SW 1271 (cell line): Measurements from ENCODE around the gene FIBCD1.

Experiments
- DNase-seq, 2 experiments: peaks; one replicate each; lab custom pipeline; 2025; lab: John Stamatoyannopoulos, UW

The FIBCD1 gene

GRCh38 chr9:130895038-130895437 lies 44.0 kb downstream of the FIBCD1 start:
- DNase-seq: no peak

DNA sequence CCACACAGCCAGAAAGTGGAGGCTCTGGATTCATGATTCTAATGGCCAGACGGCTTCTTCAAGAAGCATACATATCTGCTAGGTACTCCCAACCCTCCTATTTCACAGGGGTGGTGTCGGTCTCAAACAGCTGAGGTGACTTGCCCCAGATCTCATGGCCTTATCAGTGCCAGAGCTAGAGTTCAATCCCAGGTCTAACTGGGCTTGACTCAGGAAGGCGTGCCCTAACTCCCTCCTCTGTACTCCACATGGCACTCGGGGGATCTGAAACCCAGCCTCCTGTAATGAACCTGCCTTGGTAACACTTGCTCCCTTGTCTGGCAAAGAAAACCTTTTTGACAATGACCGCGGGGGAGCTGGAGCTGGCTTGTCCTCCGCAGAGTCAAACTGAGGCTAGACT lies 44.5 kb downstream of the FIBCD1 start:
- no peak for DNase-seq

DNA sequence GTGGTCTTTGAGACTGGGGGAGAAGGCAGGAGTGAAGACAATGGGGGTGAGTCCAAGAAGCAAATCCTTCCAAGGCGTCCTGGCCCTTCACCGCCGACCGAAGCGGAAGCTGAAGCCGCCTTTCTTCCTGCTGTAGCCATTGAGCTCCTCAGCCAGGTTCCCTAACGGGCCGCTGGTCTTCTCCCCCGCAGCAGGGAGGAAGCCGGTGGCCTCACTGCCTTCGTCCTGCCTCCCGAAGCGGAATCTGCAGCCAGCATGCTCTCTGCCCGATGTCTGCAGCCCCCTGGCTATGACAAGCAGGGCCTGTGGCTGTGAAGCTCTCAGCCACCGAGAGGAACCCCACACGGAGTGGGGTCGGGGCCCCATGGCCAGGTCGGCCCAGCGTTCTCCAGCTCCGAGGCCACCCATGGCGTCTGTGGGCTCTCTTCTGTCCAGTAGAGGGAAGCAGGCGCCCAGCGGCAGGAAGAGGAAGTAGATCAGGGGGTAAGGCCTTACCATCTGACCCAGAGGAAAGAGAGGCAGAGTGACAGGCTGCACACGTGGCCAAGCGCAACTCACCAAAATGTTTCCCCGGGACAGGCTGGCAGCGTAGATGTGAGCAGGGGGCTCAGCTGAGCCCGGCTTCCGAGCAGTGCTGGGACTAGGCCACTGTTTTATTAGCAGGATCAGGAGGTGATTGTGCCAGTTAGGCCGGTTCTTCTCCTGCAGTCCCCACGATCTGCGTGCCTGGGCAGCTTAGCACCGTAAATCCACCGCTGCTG lies 45.5 kb downstream of the FIBCD1 start:
- no peak for DNase-seq

DNA sequence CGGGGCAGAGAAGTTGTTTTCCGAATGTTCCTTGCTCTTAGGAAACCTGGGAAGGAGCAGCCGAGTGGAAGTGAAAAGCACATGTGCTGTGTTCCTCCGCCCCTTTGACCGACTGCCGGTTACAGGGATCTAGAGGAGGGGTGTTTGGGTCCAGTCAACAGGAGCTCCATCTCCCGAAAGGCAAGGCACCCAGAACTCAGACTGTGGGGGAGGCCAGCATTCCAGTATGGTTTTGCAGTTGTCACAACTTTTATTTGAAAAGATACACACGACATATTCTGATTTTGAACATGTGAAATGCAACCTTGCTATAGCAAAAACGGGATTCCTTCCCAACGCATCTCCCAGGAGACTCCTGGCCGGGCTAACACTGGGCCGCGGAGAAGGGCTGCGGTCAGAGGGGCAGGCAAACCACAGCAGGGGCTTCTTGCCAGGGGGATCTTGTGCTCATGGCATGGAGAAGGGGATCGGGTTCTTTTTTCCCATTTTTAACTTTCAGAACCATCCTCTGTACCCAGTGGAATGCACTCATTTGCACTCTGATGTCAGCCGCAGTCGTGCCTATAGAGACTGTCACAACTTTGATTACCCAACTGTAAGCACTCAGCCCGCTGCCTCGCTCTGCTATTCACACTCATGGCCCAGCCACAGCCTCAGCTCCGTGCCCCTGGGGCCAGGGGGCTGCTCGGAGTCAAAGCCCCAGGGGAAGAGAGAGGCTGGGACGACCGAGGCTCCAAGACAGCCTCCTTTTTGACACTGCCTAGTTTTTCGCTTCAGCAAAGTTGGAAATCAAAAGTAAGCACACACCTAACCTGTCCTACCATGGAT lies 46.4 kb downstream of the FIBCD1 start:
- DNase-seq: no peak

DNA sequence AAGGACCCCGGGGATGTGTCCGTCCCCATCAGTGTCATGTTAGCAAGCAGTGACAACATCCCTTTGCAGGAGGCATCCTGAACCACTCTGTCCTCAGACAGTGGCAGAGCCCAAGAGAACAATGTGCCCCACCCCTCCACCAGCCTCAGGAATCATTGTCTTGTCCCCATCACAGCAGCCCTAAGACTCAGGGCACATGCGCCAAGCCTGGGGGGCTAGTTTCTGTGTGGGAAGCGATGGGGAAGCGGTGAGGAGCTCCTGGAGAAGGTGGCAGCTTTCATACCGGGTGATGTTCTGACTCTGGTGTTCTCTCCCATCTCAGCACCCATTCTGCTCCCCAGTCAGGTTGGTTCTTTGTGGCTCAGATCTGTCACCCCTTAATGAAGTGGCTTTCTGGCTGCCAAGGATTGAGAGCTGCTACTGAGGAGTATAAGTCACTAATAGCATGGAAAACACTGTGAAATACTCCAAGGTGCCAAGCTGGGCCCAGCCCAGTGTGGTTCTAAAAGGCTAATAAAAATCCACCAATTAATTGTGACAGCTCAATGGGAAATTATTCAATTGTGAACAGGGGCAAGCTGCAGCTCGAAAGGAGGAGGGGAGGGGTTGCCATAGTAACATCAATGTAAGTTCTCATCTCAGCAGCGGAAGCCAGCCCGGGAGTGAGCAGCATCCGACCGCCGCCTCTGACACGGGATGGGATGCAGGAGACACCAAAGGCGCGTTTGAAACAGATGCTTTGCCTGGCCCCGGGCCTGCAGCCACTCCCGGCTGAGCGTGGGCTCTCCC lies 47.2 kb downstream of the FIBCD1 start:
- DNase-seq: no peak

DNA sequence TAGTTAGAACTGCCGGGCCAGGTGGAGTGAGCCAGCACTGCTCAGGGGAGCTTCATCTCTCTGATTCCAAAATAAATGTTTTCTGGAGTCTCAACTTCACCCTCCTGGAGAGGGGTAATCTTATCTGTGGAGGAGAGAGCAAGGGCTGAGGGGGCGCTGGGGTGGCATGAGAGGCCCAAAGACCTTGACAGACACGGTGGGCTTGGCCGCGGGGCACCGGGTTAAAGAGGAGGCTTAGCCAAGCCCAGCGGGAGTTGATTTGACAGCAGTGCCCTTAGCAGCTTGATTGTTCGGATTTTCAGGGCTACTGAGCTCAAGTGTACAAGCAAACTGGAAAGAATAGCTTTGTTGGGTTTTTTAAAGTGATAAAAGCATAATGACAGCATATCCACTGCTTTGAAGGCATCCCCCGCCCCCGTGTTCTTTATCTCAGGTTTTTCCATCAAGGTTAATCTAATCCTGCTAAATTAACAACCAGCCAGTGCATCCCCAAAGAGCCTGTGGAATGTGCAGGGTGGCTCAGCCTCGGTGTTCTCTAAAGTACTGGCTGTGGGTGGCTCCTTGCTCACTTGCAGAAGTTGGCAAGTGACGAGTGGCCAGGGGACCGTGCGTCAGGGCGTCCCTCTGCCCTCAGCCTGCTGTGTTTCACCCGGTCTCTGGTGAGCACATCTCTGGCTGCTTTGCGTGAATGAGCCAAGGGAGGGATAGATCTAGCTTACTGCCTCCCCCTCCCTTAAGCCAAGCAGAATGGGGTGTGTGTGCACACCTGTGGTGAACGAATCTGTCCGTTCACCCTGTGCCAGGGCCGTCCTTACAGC lies 48.0 kb downstream of the FIBCD1 start:
- no peak for DNase-seq

- no peak for DNase-seq
Measured at GRCh38 chr9:130890124-130890523, 48.9 kb downstream of the FIBCD1 start.

DNA sequence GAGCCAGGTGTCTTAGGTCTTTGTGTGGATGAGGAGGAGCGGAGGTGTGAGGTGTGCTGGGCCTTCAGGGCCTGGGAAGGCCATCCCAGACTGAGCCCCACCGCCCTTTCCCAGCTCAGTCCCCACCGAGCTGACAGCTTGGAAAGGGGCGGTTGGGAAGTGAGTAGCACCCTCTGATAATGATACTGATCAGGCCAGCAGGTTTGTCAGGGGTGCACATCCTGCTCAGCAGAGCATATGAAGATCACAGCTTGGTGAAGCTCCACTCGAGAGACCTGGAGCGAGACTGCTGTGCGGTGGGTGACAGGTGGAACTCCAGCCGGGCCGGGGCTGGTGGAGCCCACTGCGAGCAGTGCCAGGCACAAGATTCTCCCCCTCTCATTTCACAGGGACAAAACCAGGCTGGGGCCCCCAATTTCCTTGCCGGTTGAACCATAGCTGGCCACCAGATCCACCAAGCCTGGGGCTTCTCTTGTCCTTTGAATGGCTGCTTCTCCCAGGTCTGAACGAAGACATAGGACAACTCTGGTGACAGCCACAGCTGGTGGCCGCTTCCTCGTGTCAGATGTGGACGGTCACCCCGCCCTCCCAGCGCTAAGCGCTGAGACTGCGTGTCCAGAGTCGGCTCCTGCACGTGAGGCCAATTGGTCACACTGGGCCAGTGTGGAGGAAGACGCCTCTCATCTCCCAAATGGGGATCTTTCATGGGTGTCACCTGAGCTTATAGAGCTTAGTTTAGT lies 50.7 kb downstream of the FIBCD1 start:
- no peak for DNase-seq

- no peak for DNase-seq
Measured at GRCh38 chr9:130887494-130888144, 51.4 kb downstream of the FIBCD1 start.

- DNase-seq: no peak
Measured at GRCh38 chr9:130886981-130887380, 52.1 kb downstream of the FIBCD1 start.

DNA sequence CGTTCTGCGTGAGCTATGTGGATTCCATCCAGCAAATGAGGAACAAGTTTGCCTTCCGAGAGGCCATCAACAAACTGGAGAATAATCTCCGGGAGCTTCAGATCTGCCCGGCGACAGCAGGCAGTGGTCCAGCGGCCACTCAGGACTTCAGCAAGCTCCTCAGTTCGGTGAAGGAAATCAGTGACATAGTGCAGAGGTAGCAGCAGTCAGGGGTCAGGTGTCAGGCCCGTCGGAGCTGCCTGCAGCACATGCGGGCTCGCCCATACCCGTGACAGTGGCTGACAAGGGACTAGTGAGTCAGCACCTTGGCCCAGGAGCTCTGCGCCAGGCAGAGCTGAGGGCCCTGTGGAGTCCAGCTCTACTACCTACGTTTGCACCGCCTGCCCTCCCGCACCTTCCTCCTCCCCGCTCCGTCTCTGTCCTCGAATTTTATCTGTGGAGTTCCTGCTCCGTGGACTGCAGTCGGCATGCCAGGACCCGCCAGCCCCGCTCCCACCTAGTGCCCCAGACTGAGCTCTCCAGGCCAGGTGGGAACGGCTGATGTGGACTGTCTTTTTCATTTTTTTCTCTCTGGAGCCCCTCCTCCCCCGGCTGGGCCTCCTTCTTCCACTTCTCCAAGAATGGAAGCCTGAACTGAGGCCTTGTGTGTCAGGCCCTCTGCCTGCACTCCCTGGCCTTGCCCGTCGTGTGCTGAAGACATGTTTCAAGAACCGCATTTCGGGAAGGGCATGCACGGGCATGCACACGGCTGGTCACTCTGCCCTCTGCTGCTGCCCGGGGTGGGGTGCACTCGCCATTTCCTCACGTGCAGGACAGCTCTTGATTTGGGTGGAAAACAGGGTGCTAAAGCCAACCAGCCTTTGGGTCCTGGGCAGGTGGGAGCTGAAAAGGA lies 53.3 kb downstream of the FIBCD1 start:
- no peak for DNase-seq

GRCh38 chr9:130884542-130885483 lies 54.2 kb downstream of the FIBCD1 start:
- no peak for DNase-seq

DNA sequence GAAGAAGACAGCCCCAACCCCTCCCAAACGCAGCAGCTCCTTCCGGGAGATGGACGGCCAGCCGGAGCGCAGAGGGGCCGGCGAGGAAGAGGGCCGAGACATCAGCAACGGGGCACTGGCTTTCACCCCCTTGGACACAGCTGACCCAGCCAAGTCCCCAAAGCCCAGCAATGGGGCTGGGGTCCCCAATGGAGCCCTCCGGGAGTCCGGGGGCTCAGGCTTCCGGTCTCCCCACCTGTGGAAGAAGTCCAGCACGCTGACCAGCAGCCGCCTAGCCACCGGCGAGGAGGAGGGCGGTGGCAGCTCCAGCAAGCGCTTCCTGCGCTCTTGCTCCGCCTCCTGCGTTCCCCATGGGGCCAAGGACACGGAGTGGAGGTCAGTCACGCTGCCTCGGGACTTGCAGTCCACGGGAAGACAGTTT lies 54.9 kb downstream of the FIBCD1 start:
- DNase-seq: no peak

GRCh38 chr9:130883479-130883878 lies 55.6 kb downstream of the FIBCD1 start:
- no peak for DNase-seq

DNA sequence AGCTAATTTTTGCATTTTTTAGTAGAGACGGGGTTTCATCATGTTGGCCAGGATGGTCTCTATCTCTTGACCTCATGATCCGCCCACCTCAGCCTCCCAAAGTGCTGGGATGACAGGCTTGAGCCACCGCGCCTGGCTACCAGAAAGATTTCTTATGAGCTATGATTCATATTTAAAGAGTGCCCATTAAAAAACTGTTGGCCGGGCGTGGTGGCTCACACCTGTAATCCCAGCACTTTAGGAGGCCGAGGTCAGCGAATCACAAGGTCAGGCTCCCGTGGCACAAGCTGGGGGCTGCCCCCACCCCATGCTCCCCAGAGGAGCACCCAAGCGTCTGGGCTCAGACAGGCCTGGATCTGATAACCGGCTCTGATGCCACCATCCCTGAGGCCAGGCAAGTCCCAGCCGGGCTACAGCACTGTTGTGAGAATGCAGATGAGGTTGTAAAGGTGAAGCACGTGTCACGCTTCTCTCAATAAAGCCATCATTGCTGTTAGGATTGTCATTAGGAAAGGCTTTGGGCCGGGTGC lies 56.3 kb downstream of the FIBCD1 start:
- no peak for DNase-seq

GRCh38 chr9:130881516-130881915 lies 57.5 kb downstream of the FIBCD1 start:
- DNase-seq: no peak

GRCh38 chr9:130880599-130881220 lies 58.3 kb downstream of the FIBCD1 start:
- no peak for DNase-seq
